Hepatocyte (in vitro differentiated cells): ENCODE measurements around the gene ZNF423. TPM values are rescaled to one million over a fixed set of nuclear protein-coding genes. Genes with fewer than 3 reads are reported as not detected.
A peak's percentile ranks its signal among the peaks of the same experiment; 100 is the strongest.

Experiments
- DNase-seq: peaks from one replicate; pipeline ENCODE4 v3.0.0-alpha.2; 2016; ENCODE audit warnings: low spot score
- H2AFZ ChIP-seq: fragments of 200-600 bp; sonication (generic); 2 replicates; pipeline ENCODE4 v1.6.0; 2016; ENCODE audit warnings: antibody characterized with exemption, mild to moderate bottlenecking
- H3K27ac ChIP-seq: fragments of 200-600 bp; sonication (generic); 2 replicates; pipeline ENCODE4 v1.5.1; 2016; ENCODE audit warnings: mild to moderate bottlenecking
- H3K27me3 ChIP-seq: fragments of 200-600 bp; sonication (generic); 2 replicates; pipeline ENCODE4 v1.6.1; 2016
- H3K36me3 ChIP-seq: fragments of 200-600 bp; sonication (generic); replicated peaks from 2 replicates; pipeline ENCODE4 v1.5.1; 2016; ENCODE audit warnings: low read depth; ENCODE audit not compliant: insufficient read depth
- H3K4me1 ChIP-seq: fragments of 200-600 bp; sonication (generic); 2 replicates; pipeline ENCODE4 v1.5.1; 2016; ENCODE audit warnings: mild to moderate bottlenecking, moderate library complexity; ENCODE audit not compliant: insufficient read depth
- H3K4me2 ChIP-seq: fragments of 200-600 bp; sonication (generic); 2 replicates; pipeline ENCODE4 v1.6.0; 2016
- H3K4me3 ChIP-seq: fragments of 200-600 bp; sonication (generic); 2 replicates; pipeline ENCODE4 v1.5.1; 2016; ENCODE audit warnings: mild to moderate bottlenecking
- H3K79me2 ChIP-seq: fragments of 200-600 bp; sonication (generic); 2 replicates; pipeline ENCODE4 v1.6.0; 2017; ENCODE audit warnings: mild to moderate bottlenecking
- H3K9me2 ChIP-seq: fragments of 200-600 bp; sonication (generic); replicated peaks from 2 replicates; pipeline ENCODE4 v1.6.0; 2017; ENCODE audit warnings: mild to moderate bottlenecking; ENCODE audit not compliant: insufficient read depth
- H3K9me3 ChIP-seq: fragments of 200-600 bp; sonication (generic); 2 replicates; pipeline ENCODE4 v1.5.1; 2016; ENCODE audit warnings: low read depth, mild to moderate bottlenecking
- H4K20me1 ChIP-seq: fragments of 200-600 bp; sonication (generic); 2 replicates; pipeline ENCODE4 v1.6.0; 2016; ENCODE audit warnings: mild to moderate bottlenecking; ENCODE audit not compliant: insufficient read depth, poor library complexity, severe bottlenecking
- CTCF ChIP-seq: fragments of 200-600 bp; sonication (generic); IDR thresholded peaks from 2 replicates; pipeline ENCODE4 v1.5.1; 2016; ENCODE audit warnings: antibody characterized with exemption, mild to moderate bottlenecking; ENCODE audit not compliant: poor library complexity
- EZH2 ChIP-seq: fragments of 200-600 bp; sonication (generic); IDR thresholded peaks from 2 replicates; pipeline ENCODE4 v1.6.1; 2016; ENCODE audit warnings: antibody characterized with exemption, mild to moderate bottlenecking, borderline replicate concordance
- EZH2phosphoT487 ChIP-seq: fragments of 200-600 bp; sonication (generic); IDR thresholded peaks from one replicate; pipeline ENCODE4 v1.6.1; 2018; ENCODE audit warnings: antibody characterized with exemption, mild to moderate bottlenecking, low read depth, moderate library complexity; ENCODE audit not compliant: unreplicated experiment, severe bottlenecking
- WGBS: methylation state at CpG from one replicate; pipeline ENCODE4 v1.1.6; 2016; ENCODE audit warnings: low lambda C conversion rate; ENCODE audit errors: missing lambda C conversion rate; 5-methylcytosine and 5-hydroxymethylcytosine counted together
- polyA plus RNA-seq: library from polyadenylated mRNA; unstranded; fragments of >200 nt; fragmentation: Nextera tagmentation; extraction: Ambion mirVana; gene quantifications from 2 replicates; pipeline ENCODE4 v1.2.1, GENCODE V29; 2016
- total RNA-seq: library from RNA; depleted of rRNA; stranded (reverse); fragments of >200 nt; gene quantifications from 2 replicates; pipeline ENCODE4 v1.2.3, GENCODE V29; 2014

ZNF423 gene
- total and polyA plus RNA-seq, 2 experiments from 2014 or later: 9.6 to 11.8 TPM

GRCh38 chr16:49441366-49441780 is 414.5 kb downstream of the ZNF423 start:
- Histone ChIP-seq H3K27ac (no peak overlapping the region), H3K4me3 (no peak overlapping the region), H2AFZ (peak overlapping the region; percentile 49), H3K36me3 (no peaks in the 10 kb centered on the region), H3K9me3 (no peaks in the 10 kb centered on the region), H3K9me2 (no peaks in the 10 kb centered on the region), H3K4me1 (no peaks in the 10 kb centered on the region), H4K20me1 (no peaks in the 10 kb centered on the region), H3K27me3 (peaks cover 16% of the 10 kb centered on the region), H3K79me2 (no peaks in the 10 kb centered on the region), H3K4me2 (peak overlapping the region; percentile 63)
- TF ChIP-seq CTCF (peak; percentile 36), EZH2phosphoT487 (no peak)
- 40% methylated on average over 18 of the region's 18 CpGs for WGBS
- DNase-seq: peak; percentile 39

GRCh38 chr16:49440156-49441065 is 415.5 kb downstream of the ZNF423 start:
- 83% methylated on average over 20 of the region's 20 CpGs for WGBS
- no peak overlapping the region for H2AFZ ChIP-seq
- H3K27ac ChIP-seq: no peak overlapping the region

GRCh38 chr16:49439676-49440075 is 416.2 kb downstream of the ZNF423 start:
- Histone ChIP-seq H3K27me3 (peaks cover 16% of the 10 kb centered on the region), H4K20me1 (no peaks in the 10 kb centered on the region), H3K27ac (no peak overlapping the region), H3K9me3 (no peaks in the 10 kb centered on the region), H3K79me2 (no peaks in the 10 kb centered on the region), H3K36me3 (no peaks in the 10 kb centered on the region), H3K4me2 (no peak overlapping the region), H3K4me1 (no peaks in the 10 kb centered on the region), H3K9me2 (no peaks in the 10 kb centered on the region), H2AFZ (no peak overlapping the region), H3K4me3 (no peak overlapping the region)
- DNase-seq: no peak
- 93% methylated on average over 4 of the region's 4 CpGs for WGBS
- TF ChIP-seq EZH2phosphoT487 (no peak), CTCF (no peak), EZH2 (no peak)

More at GRCh38 chr16:49440156-49441065, 415.5 kb downstream of the ZNF423 start:
- Histone ChIP-seq H3K4me3 (no peak overlapping the region), H3K79me2 (no peaks in the 10 kb centered on the region), H3K27me3 (peaks cover 16% of the 10 kb centered on the region), H3K9me3 (no peaks in the 10 kb centered on the region), H3K4me2 (no peak overlapping the region), H3K9me2 (no peaks in the 10 kb centered on the region), H4K20me1 (no peaks in the 10 kb centered on the region), H3K4me1 (no peaks in the 10 kb centered on the region), H3K36me3 (no peaks in the 10 kb centered on the region)
- TF ChIP-seq EZH2phosphoT487 (no peak), EZH2 (no peak), CTCF (no peak)
- DNase-seq: no peak
